Breast epithelium (tissue), 4 donors: ENCODE data around the gene HMX3. TPM values are rescaled to one million over a fixed set of nuclear protein-coding genes. Genes with fewer than 3 reads are reported as not detected.

Experiments used
- DNase-seq, 2 donors: peaks; one replicate each; pipeline ENCODE4 v3.0.0-alpha.2; 2019; ENCODE audit warnings: low spot score in 2 of 2
- H3K27ac ChIP-seq, 2 donors: fragments of 200-600 bp; sonication (generic) in 1 of 2; one replicate each; pipeline ENCODE4 v1.5.1; 2016 to 2019; ENCODE audit warnings: mild to moderate bottlenecking in 1 of 2
- H3K27me3 ChIP-seq, 2 donors: fragments of 200-600 bp; sonication (generic) in 1 of 2; one replicate each; pipeline versions ENCODE4 v1.5.1 to v1.6.0; 2017 to 2019; ENCODE audit warnings: control low read depth in 1 of 2, mild to moderate bottlenecking in 1 of 2
- H3K36me3 ChIP-seq: fragments of 200-600 bp; one replicate; pipeline ENCODE4 v1.5.1; 2019
- H3K4me1 ChIP-seq, 2 donors: fragments of 200-600 bp; sonication (generic); one replicate each; pipeline ENCODE4 v1.5.1; 2016 to 2019; ENCODE audit warnings: control low read depth in 1 of 2
- H3K4me3 ChIP-seq, 3 donors: fragments of 200-600 bp; sonication (generic); 1 replicate in 2 of 3; 2 replicates in 1 of 3; pipeline ENCODE4 v1.5.1; 2016 to 2019; ENCODE audit warnings: mild to moderate bottlenecking in 3 of 3, moderate library complexity in 2 of 3
- H3K9me3 ChIP-seq, 2 donors: fragments of 200-600 bp; sonication (generic) in 1 of 2; one replicate each; pipeline ENCODE4 v1.5.1; 2016 to 2019; ENCODE audit warnings: control low read depth in 1 of 2
- POLR2A ChIP-seq: fragments of 450-650 bp; IDR thresholded peaks from one replicate; pipeline ENCODE4 v1.6.1; 2016; ENCODE audit warnings: antibody characterized with exemption, mild to moderate bottlenecking, moderate library complexity
- POLR2AphosphoS5 ChIP-seq, 3 donors: sonication (generic); formaldehyde crosslinking; IDR thresholded peaks; one replicate each; pipeline ENCODE4 v1.6.1; 2017; ENCODE audit warnings: antibody characterized with exemption in 3 of 3
- intact Hi-C: fragments of 100-400 bp; cut with DNase I; formaldehyde crosslinking; loops from one replicate; pipeline ENCODE4 v1.15.1; 2023; ENCODE audit warnings: low total_unique reads
- total RNA-seq, 3 donors: library from RNA; depleted of rRNA; stranded (reverse); fragments of >200 nt; gene quantifications; one replicate each; pipeline ENCODE4 v1.1.0, GENCODE V29; 2016
- TF ChIP-seq, protein P1 (sequence below), 3 donors: fragments of 450-650 bp; IDR thresholded peaks; one replicate each; pipeline ENCODE4 v1.5.1; 2016 to 2017; ENCODE audit warnings: antibody characterized with exemption in 3 of 3, mild to moderate bottlenecking in 3 of 3, moderate library complexity in 3 of 3

The HMX3 gene
- total RNA-seq, 3 donors from 2014 or later: not detected

DNA sequence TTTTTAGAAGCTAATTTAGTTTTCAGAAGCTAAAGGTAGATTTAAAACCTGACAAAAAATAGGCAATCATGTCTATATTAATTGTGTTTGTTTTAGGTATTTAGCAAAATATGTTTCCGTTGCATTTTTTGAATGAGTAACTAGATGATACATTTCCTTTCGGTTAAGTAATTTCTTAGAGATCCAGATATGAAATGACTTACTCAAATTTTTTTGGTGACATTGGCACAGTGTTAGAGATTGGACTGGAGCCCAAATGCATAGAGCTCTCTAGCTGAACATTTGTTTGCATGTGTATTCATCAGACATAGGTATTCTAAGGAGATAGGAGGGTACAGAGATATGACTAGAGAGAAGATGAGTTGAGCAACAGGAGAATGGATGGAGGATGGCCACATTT is 20.3 kb downstream of the HMX3 start:
- Histone ChIP-seq H3K27ac (no peak overlapping the region), H3K9me3 (no peaks in the 10 kb centered on the region), H3K4me1 (peaks cover 0 to 4% of the 10 kb centered on the region in 2 donors), H3K27me3 (peaks cover 0 to 24% of the 10 kb centered on the region in 2 donors), H3K4me3 (no peak overlapping the region), H3K36me3 (no peaks in the 10 kb centered on the region)
- intact Hi-C loops: no loop called here
- TF ChIP-seq, protein P1, sequence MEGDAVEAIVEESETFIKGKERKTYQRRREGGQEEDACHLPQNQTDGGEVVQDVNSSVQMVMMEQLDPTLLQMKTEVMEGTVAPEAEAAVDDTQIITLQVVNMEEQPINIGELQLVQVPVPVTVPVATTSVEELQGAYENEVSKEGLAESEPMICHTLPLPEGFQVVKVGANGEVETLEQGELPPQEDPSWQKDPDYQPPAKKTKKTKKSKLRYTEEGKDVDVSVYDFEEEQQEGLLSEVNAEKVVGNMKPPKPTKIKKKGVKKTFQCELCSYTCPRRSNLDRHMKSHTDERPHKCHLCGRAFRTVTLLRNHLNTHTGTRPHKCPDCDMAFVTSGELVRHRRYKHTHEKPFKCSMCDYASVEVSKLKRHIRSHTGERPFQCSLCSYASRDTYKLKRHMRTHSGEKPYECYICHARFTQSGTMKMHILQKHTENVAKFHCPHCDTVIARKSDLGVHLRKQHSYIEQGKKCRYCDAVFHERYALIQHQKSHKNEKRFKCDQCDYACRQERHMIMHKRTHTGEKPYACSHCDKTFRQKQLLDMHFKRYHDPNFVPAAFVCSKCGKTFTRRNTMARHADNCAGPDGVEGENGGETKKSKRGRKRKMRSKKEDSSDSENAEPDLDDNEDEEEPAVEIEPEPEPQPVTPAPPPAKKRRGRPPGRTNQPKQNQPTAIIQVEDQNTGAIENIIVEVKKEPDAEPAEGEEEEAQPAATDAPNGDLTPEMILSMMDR (IDR thresholded peaks at IDR 0.05): no peak
- TF ChIP-seq POLR2A (no peak), POLR2AphosphoS5 (IDR thresholded peaks at IDR 0.05) (no peak)
- no peak for DNase-seq

DNA sequence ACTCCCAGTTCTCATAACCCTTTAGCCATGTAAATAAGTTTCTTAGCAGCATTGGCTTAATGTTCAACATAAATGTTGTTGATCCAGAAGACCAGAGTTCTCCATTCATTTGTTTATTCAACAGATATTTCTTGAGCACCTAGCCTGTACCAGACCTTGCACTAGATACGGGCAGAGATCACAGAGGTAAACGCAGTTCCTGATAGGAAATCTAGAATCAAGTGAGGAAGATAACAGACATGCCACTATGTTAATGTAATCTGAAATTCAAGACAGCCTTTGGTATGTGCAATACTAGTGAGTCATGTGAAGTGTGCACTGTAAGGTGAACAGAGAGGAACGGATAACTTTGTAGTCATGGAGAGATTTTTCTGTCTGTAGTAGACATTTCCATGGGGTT is 21.4 kb downstream of the HMX3 start:
- intact Hi-C loops: no loop called here
- no peak overlapping the region for H3K27ac ChIP-seq
- H3K36me3 ChIP-seq: no peaks in the 10 kb centered on the region
- H3K9me3 ChIP-seq: no peaks in the 10 kb centered on the region
- no peak overlapping the region for H3K4me3 ChIP-seq
- H3K27me3 ChIP-seq: peaks cover 0 to 13% of the 10 kb centered on the region in 2 donors
- no peaks in the 10 kb centered on the region for H3K4me1 ChIP-seq
- TF ChIP-seq, protein P1 (IDR thresholded peaks at IDR 0.05): no peak
- TF ChIP-seq POLR2A (no peak), POLR2AphosphoS5 (IDR thresholded peaks at IDR 0.05) (no peak)
- DNase-seq: no peak

DNA sequence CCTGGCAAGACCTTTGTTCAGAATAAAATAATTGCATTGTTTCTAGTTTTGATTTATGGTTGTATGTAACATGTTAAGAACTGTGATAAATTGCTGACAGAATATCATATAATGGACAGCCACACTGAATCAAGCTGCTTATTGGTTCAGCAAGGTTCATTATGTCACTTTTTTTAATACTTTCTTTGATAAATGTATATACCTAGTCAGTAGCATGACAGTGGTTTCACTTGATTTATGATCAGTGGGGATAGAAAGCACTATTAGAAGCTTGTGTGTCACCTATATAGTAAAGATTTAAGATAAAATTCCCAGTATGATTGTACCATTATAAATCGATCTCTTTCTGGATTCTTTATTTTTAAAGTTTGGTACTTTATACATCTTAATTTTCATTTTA is 22.9 kb downstream of the HMX3 start:
- no peak for DNase-seq
- intact Hi-C loops: no loop called here
- Histone ChIP-seq H3K4me1 (no peaks in the 10 kb centered on the region), H3K27ac (no peak overlapping the region), H3K27me3 (no peaks in the 10 kb centered on the region), H3K9me3 (no peaks in the 10 kb centered on the region), H3K36me3 (no peaks in the 10 kb centered on the region), H3K4me3 (no peak overlapping the region)
- TF ChIP-seq POLR2AphosphoS5 (IDR thresholded peaks at IDR 0.05) (no peak), POLR2A (no peak)
- TF ChIP-seq, protein P1 (IDR thresholded peaks at IDR 0.05): no peak

DNA sequence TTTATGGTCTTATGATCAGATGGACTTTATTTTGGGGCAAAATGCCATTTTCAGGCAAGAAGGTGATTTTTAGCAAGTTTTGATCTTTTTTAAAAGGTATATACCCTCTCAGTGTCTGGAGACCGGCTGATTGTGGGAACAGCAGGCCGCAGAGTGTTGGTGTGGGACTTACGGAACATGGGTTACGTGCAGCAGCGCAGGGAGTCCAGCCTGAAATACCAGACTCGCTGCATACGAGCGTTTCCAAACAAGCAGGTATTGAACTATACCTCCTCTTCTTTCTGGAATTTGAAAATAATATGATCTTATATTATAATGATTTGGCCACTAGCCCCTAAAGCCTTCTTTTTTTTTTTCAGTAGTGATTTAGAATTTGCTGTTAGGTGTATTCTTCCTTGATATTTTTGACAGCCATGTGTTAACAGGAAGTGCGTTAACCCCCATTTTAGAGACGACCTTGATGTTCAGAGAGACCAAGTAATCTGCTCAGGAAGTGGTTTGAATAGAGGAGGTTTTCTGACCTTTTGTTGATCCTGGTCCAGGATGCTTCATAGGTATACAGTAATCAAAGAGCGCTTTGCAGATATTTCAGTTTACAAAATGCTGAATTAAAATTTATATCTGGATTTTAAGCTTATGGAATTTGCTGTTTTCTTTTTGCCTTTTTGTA is 24.7 kb downstream of the HMX3 start:
- intact Hi-C loops: no loop called here
- TF ChIP-seq POLR2A (no peak), POLR2AphosphoS5 (IDR thresholded peaks at IDR 0.05) (no peak)
- TF ChIP-seq, protein P1 (IDR thresholded peaks at IDR 0.05): no peak
- Histone ChIP-seq H3K4me1 (no peaks in the 10 kb centered on the region), H3K4me3 (no peak overlapping the region), H3K36me3 (no peaks in the 10 kb centered on the region), H3K9me3 (no peaks in the 10 kb centered on the region), H3K27ac (no peak overlapping the region), H3K27me3 (no peaks in the 10 kb centered on the region)
- DNase-seq: no peak

DNA sequence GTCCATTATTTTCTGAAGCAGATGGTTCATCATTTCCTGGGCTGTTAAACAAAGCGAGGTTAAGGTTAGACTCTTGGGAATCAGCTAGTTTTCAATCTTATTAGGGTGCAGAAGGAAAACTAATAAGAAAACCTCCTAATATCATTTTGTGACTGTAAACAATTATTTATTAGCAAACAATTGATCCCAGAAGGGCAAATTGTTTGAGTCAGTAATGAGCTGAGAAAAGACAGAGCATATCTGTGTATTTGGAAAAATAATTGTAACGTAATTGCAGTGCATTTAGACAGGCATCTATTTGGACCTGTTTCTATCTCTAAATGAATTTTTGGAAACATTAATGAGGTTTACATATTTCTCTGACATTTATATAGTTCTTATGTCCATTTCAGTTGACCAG is 28.5 kb downstream of the HMX3 start:
- no peak overlapping the region for H3K4me3 ChIP-seq
- no peaks in the 10 kb centered on the region for H3K4me1 ChIP-seq
- no peaks in the 10 kb centered on the region for H3K9me3 ChIP-seq
- no peaks in the 10 kb centered on the region for H3K27me3 ChIP-seq
- intact Hi-C loops: no loop called here
- H3K36me3 ChIP-seq: peaks cover 3% of the 10 kb centered on the region
- TF ChIP-seq POLR2A (no peak), POLR2AphosphoS5 (IDR thresholded peaks at IDR 0.05) (no peak)
- TF ChIP-seq, protein P1 (IDR thresholded peaks at IDR 0.05): no peak
- DNase-seq: no peak
- H3K27ac ChIP-seq: no peak overlapping the region
